ENCODE data around the gene AK5.
"Not testable (repeated sequence)": the region's sequence is repeated elsewhere in the genome, so short reads cannot be mapped to it uniquely, and the experiment has no call there.

The AK5 gene

DNA sequence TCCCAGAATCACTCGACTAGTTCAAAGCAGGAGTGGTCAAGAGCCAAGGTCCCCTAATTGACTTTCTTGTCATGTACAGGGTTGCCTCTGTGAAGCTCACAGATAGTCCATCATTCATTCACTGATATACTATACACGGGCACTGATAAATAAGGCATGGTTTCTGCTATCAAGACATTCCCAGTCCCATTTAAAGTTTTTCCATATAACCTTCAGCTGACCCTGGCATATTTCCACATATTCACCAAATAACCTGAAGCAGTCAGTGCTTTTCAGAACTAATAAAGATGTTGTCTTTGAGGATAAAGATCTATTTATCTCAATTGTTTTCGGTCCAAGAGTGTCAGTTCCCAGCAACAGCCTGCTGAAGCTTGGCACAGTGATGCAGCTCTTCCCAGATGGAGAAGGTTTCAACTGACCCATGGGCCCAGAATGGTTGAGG, 227.3 kb downstream of the AK5 start:
- no peak for DNase-seq (ENCODE audit: low read depth)

DNA sequence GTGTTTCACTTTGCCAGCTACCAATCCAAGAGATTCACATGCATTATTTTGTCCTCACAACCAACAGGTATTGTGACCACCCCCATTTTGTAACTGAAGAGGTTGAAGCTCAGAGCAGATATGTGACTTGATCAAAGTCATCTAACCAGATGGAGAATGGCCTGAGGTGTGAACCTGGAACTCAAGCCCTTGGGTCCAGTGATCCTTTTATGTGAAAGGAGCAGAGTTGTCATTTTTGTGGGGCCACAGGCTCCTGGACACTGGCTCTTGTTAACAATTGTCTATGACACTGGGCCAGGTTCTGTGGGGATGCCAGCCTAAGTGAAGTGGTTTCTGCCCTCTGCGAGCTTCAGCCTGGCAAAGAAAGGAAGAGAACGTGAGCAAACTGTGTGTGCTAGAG, 228.1 kb downstream of the AK5 start:
- no peak for DNase-seq (ENCODE audit: low read depth)

DNA sequence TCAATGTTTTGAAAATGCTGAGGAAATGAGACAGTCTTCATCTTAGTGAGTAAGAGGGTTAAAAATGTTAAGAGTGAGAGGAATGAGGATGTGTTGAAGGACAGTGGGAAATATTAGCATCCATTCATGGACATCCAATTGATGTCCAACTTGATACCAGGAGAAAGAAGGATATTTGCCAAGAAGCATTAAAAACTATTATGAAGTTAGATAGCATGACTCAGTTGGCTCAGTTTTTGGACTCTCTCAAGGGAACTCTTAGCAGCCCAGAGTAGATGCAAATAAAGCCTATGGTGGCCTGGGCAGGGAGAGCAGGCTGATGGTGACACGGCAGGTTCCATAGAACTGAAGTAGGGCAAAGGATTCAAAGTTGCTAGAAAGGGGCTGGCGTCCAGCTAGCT, 229.6 kb downstream of the AK5 start:
- DNase-seq (ENCODE audit: low read depth): no peak

DNA sequence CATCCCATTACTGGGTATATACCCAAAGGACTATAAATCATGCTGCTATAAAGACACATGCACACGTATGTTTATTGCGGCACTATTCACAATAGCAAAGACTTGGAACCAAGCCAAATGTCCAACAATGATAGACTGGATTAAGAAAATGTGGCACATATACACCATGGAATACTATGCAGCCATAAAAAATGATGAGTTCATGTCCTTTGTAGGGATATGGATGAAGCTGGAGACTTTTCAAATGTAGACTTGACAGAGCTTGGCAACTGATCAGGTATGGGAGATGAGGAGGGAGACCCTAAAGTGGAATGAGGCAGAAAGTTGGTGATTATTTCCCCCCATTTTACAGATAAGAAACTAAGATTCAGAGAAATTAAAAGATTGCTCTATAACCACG, 230.8 kb downstream of the AK5 start:
- not testable (repeated sequence) for DNase-seq (ENCODE audit: low read depth)

DNA sequence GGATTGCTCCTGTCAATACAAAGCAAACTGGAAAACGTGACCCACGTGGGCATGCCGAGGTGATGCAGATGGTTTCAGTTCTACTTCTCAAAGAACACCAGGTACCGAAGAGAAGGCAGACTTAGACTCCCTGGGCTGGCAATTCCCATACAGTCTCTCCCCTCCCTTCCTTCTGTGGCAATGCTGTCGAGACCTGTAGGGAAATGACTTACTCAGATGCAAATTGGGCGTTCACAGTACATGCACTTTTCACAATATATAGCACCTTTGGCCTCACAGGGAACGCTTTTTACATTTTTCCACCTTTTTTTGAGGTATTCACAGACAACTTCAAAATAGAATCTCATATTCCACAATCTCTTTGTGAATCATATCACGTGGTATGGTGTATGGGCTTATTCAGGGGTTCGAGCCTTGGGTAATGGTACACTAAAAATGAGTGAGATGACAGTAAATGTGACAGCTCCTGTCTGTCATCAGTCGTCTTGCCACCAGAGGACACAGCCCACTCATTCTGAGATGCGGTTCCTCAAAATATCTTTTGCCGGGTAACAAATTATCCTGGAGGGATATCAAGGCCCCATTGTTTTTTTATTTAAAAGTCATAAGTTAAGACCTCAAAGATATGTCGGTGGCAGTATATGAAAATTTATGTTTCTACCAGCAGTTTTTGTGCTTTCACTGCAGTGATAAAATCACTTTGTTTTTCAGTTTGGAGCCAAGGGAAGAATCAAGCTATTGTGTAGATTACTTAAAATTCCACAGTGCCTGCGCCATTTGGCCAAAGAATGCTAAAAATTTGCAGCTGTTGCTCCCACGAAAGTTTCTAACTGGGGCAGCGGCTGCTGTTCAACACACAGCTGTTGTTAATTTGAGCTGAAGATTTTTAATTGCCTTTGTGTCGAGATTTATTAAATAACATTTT, 232.3 kb downstream of the AK5 start:
- DNase-seq (ENCODE audit: low read depth): no peak

DNA sequence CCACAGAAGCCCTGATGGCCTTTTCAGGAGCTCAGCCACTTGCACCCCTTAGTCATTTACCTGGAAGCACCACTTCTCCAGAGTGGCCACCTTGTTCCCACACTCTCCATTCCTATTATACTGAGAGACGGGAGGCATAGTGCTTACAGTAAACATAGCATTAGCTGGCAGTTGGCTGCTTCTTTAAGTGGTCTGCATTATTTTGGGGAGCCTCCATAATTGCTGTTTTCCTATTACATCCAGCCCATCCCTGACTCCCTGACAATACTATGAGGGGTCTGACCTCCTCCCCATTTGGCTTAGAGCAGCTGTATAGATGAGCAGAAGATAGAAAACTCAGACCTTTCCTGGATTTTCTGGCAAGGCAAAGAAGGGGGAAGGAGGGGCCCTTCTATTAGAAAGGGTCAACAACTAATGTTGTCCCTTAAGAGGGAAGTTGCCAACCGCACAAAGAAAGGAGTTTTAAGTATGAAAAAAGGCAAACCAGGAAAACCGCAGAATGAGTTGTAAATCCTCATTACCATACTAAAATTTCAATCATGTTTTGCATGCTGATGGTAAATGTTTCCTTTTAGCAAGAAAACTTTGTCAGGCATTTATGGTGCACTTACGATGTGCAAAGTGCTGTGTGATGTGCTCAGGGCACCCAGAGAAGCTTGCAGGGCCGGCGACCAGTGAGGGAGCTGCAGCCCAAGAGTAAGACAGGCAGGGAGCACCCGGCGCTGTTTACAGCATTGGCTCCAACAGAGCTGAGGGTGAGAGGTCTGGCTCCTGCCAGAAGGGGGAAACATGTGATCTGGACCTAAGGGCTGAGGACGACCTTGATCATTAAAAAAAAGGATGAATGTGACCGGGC, 233.3 kb downstream of the AK5 start:
- DNase-seq (ENCODE audit: low read depth): no peak

DNA sequence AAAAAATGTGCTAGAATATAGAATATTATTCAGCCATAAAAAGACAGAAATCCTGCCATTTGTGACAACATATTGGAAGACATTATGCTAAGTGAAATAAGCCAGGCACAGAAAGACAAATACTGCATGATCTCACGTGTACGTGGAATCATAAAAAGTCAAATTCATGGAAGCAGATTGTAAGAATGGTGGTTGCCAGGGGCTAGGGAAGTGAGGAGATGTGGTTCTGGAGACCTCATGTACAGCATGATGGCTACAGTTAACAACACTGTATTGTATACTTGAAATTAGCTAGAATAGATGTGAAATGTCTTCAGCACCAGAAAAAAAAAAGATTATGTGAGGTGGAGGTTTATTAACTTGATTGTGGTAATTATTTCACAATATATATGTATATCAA, 234.3 kb downstream of the AK5 start:
- DNase-seq (ENCODE audit: low read depth): no peak

DNA sequence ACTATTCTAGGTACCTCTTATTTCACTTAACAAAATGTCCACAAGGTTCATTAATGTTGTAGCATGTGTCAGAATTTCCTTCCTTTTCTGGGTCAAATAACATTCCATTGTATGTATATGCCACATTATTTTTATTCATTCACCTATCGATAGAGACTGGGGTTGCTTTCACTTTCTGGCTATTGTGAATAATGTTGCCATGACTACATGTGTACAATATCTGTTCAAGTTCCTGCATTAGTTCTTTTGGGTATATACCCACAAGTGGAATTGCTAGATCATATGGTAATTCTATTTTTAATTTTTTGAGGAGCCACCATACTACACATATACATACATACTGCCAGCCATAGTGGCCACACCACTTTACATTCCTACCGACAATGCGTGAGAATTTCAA, 242.2 kb downstream of the AK5 start:
- no peak for DNase-seq (ENCODE audit: low read depth)

DNA sequence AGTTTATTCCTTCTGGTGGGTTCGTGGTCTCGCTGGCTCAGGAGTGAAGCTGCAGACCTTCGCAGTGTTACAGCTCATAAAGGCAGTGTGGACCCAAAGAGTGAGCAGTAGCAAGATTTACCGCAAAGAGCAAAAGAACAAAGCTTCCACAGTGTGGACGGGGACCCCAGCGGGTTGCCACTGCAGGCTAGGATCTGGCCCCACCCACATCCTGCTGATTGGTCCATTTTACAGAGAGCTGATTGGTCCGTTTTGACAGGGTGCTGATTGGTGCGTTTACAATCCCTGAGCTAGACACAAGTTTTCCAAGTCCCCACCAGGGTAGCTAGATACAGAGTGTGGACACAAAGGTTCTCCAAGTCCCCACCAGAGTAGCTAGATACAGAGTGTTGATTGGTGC, 249.3 kb downstream of the AK5 start:
- not testable (repeated sequence) for DNase-seq (ENCODE audit: low read depth)

DNA sequence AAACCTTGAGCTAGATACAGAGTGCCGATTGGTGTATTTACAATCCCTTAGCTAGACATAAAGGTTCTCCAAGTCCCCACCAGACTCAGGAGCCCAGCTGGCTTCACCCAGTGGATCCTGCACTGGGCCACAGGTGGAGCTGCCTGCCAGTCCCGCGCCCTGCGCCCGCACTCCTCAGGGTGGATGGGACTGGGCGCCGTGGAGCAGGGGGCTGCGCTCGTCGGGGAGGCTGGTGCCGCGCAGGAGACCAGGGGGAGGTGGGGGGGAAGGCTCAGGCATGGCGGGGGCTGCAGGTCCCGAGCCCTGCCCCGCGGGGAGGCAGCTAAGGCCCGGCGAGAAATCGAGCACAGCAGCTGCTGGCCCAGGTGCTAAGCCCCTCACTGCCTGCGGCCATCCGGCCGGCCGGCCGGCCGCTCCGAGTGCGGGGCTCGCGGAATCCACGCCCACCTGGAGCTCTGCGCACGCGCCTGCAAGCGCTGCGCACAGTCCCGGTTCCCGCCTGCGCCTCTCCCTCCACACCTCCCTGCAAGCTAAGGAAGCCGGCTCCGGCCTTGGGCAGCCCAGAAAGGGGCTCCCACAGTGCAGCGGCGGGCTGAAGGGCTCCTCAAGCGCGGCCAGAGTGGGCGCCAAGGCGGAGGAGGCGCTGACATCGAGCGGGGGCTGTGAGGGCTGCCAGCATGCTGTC, 249.9 kb downstream of the AK5 start:
- not testable (repeated sequence) for DNase-seq (ENCODE audit: low read depth)

DNA sequence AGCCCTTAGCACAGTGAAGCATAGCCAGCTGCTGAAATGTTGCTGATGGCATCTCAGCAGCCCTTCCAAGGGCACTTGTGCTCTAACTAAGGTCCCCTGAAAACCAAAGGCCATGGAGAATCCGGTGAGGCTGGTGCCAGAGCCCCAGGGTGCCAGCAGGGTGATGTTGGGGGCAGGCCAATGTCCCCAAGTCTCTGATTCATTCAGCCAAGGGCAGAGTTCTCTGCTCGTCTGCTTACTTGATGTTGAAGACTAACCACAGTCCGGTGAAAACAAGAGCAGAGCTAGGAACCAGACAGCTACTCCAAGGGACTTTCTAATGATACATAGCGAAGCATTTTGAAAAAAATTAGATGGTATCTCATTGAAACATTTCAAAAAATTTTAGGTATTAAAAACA, 250.8 kb downstream of the AK5 start:
- no peak for DNase-seq (ENCODE audit: low read depth)

DNA sequence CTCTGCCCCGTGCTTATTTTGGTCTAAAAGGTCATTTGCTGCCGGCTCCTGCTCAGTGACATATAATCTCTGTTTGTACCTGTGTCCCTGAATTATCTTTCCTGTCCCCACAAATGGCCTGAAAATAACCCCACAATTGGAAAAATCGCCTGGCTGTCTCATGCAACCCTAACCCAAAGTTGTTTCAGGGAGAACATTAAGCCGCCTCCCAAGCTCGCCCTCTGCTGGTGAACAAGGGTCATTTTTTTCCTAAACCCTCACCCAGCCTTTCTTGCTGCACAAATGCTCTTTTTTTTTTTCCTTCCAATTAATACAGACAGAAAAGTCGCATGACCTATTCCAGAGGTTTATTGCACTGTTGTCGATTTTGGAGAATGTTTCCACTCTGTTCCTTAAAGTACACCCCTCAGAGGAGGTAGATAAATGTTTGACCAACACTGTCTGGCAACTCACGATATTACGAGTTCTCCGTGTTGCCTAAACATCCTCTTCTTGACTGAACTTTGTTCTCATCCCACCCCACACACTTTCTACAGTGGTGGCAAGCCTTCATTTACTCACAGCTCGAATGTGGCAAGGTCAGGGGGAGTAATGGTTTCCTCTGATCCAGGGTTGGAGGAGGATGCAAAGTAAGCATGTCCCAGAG, 252.0 kb downstream of the AK5 start:
- DNase-seq (ENCODE audit: low read depth): peak; percentile 20

DNA sequence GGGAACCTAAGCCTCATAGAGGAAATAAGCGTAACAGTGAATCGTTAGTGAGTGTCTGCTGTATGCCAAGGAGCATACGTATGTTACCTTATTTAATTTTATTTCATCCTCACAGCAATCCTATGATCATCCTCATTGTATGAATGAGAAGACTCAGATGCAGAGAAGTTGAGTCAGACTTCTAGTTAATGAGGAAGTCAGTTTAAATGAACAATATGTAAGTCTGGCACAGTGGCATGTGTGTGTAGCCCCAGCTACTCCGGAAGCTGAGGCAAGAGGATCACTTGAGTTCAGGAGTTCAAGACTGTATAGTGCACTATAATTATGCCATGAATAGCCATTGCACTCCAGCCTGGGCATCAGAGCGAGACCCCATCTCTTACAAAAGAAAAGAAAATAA, 252.6 kb downstream of the AK5 start:
- no peak for DNase-seq (ENCODE audit: low read depth)

DNA sequence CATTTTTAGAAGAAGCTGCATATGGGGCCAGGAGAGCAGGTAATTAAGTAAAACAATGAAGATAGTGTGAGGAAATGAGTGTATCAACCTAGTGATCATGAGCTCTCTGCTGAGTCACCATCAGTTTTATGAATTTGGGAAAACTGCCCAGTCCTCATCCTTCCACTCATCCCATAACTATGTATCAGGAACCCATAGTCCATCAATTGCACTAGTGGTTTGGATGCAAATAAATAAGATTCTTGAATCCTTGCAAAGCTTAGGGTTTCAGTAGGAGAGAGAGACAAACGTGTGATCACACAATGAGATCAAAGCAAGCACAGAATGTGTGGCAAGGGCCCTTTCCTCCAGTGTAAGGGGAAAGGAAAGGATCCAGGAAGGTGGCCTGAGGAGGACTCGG, 255.0 kb downstream of the AK5 start:
- DNase-seq (ENCODE audit: low read depth): no peak

DNA sequence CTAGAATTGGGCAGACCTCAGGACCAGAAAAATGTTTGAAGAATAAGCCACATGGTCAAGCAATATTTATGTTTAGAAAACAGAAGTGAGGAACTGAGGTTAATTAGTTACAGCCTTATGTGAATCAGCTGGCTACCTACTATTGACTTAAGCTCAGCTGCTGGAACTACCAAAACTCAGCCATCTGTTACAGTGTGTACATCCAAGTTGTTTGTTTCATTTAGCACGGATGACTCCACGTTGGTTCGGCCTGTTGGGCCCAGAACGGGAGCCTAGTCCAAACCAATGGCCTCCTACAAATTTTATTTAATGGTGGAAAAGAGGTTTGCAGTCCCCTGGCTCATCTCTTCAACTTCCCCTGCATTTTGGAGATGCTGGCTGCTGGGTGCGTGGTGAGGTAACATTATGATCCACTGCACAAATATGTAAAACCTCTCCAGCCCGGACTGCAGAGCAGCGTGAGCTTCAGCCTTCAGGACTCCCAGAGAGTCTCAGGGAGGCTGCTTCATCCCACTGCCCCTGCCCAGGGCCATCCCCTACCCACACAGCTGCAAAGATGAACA, 257.2 kb downstream of the AK5 start:
- DNase-seq (ENCODE audit: low read depth): no peak

DNA sequence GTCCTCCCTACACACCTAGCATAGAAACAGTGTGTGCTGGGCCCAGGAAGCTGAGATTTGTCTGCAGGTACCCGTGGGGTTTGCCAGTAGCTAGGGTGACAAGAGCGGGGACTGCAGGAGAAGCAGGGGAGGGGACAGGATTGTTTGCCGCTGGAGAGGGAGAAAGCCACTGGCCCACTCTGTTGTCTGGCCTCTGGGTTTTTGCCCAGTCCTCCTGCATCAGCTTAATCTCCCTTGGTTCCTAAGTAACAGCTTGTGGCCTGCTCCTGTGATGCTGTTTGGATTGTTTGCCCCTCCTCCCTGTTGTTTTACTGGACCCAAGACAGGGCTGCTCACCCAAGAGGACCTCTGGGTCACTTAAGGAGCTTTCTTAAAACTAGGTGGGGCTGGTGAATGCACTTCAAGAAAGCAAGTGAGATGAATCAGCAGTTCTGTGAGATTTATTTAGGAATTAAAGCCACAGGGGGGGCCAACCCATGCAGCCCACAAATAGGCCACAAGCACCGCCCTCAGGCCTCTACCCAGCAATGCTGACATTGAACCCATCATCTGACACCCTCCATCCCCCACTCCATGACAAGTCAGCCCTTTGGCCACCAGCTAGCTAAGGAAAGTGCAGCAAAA, 257.8 kb downstream of the AK5 start:
- DNase-seq (ENCODE audit: low read depth): no peak

DNA sequence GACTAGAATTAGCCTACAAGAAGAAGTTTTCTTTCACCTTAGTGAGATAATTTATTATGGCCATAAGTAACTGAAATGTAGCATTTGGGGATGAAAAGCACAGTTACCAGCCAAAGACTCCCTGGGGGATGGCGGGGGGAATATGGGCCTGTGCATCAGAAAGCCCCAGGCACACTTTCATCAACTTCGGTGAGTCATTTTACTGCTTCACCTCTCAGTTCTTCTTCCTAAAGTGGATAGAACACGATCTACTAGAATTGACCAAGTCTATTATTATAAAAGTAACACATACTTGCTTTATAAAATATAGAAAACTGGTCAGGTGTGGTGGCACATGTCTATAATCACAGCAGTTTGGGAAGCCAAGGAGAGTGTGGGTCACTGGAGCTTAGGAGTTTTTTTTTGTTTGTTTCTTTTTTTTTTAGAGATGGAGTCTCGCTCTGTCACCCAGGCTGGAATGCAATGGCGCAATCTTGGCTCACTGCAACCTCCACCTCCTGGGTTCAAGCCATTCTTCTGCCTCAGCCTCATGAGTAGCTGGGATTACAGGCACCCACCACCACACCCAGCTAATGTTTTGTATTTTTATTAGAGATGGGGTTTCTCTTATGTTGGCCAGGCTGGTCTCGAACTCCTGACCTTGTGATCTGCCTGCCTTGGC, 258.8 kb downstream of the AK5 start:
- no peak for DNase-seq (ENCODE audit: low read depth)

DNA sequence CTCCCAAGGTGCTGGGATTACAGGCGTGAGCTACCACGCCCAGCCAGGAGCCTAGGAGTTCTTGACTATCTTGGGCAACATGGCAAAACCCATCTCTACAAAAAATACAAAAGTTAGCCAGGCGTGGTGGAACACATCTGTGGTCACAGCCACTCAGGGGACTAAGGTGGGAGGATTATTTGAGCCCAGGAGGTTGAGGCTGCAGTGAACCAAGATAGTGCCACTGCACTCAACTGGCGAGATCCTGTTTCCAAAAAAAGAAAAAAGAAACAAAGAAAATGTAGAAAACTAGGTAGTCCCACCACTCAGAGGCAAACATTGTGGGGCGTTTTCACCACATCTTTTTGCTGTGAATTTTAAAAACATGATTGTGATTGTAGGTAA, 259.3 kb downstream of the AK5 start:
- no peak for DNase-seq (ENCODE audit: low read depth)

DNA sequence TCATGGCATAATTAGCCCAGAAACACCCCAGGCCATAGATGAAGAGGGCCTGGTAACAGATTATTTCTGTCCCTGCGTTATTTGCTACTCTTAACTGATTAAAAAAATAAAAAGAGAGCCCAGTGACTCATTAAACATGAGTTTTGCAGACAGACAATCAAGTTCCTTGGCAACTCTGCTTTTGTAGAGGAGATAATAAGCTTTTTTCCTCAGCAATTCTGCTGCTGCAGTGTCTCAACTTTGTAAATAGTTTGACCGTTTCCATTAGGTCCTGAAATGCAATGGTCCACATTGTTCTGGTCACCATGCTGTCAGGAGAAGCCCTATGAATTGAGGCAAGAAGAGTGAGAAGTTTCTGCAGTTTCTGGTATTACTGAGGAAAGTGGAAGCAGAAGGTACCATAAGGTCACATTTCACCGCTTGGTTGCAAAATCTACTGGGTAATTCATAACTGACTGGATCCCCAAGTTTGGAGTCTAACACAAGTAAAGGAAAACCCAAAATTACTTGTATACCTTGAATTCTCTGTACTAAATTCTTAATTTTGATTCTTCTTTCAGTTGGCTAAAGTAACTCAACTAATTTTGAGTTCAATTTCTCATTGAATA, 261.1 kb downstream of the AK5 start:
- no peak for DNase-seq (ENCODE audit: low read depth)

DNA sequence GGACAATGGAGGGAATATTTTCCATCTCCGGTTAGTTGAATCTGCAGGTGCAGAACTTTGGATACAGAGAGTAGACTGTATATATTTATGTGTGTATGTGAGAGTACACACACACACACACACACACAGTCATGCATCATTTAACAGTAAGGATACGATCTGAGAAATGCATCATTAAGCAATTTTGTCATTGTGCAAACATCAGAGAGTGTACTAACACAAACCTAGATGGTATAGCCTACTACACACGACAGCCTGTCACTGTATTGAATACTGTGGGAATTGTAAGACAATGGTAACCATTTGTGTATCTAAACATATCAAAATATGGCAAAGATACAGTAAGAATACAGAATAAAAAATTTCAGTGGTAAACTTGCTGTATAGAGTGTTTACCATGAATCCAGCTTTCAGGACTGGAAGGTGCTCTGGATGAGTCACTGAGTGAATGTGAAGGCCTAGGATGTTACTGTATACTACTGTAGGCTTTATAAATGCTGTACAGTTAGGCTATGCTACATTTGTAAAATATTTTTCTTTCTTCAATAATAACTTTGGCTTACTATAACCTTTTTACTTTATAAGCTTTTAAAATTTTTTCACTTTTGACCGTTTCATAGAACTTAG, 262.1 kb downstream of the AK5 start:
- DNase-seq (ENCODE audit: low read depth): no peak
